BLaER1 treated with 17β-estradiol and CSF1 and Interleukin-3, amounts not matched to agents 10 nM and 100 nM (cell line): ENCODE data around the gene TOP3A.

Experiments
- H3K27ac ChIP-seq, 11 experiments: shearing (Covaris generic); formaldehyde crosslinking; 2 replicates each; pipeline ENCODE4 v1.8.1; 2022
- H3K27me3 ChIP-seq, 11 experiments: shearing (Covaris generic); formaldehyde crosslinking; 2 replicates each; pipeline ENCODE4 v1.8.1; 2022
- H3K36me3 ChIP-seq, 11 experiments: shearing (Covaris generic); formaldehyde crosslinking; 2 replicates each; pipeline ENCODE4 v1.8.1; 2022
- H3K4me1 ChIP-seq, 10 experiments: shearing (Covaris generic); formaldehyde crosslinking; 2 replicates each; pipeline ENCODE4 v1.8.1; 2022
- H3K4me2 ChIP-seq, 11 experiments: shearing (Covaris generic); formaldehyde crosslinking; 2 replicates each; pipeline ENCODE4 v1.8.1; 2022
- H3K4me3 ChIP-seq, 10 experiments: shearing (Covaris generic); formaldehyde crosslinking; 2 replicates each; pipeline ENCODE4 v1.8.1; 2022
- H3K9ac ChIP-seq, 11 experiments: shearing (Covaris generic); formaldehyde crosslinking; 2 replicates each; pipeline ENCODE4 v1.8.1; 2022
- H3K9me3 ChIP-seq, 11 experiments: shearing (Covaris generic); formaldehyde crosslinking; replicated peaks in 1 of 11; 2 replicates each; pipeline ENCODE4 v1.8.1; 2022
- H4K20me1 ChIP-seq, 11 experiments: shearing (Covaris generic); formaldehyde crosslinking; 2 replicates each; pipeline ENCODE4 v1.8.1; 2022
- Cebpa-rat ChIP-seq, 11 experiments: shearing (Covaris generic); IDR thresholded peaks; 2 replicates each; pipeline ENCODE4 v1.8.1; 2022

TOP3A gene

DNA sequence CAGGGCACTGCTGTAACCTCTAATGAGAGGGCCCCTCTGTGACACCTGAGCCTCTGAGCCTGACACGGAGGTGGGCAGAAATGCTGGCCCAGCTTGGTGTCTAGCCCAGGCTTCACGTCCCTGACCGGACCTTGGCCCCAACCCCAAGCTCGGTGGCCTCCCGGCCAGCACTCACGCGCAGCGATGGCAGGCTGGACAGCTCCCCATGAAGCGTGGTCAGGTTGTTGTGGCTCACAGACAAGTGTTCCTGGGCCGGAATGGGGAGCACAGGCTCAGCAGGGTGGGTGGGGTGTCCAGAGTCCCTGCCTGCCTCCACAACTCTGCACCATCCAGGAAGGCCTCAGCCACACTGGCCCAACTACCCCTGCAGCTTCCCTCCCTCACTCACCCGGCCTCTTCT is 58.4 kb downstream of the TOP3A start:
- Histone ChIP-seq H3K36me3 (peaks cover 52 to 57% (median 54%) of the 10 kb centered on the region in 11 experiments), H4K20me1 (peaks cover 28 to 64% (median 43%) of the 10 kb centered on the region in 11 experiments), H3K9ac (peak overlapping the region in 6 of 11 experiments; percentile 94 to 98 (median 96); a peak in 6 of 22 replicates), H3K27ac (no peak overlapping the region), H3K4me3 (no peak overlapping the region), H3K4me2 (peak overlapping the region in 6 of 11 experiments; percentile 86 to 100 (median 93); a peak in 9 of 22 replicates), H3K4me1 (peaks cover 28 to 34% (median 32%) of the 10 kb centered on the region in 10 experiments), H3K9me3 (no peaks in the 10 kb centered on the region), H3K27me3 (no peaks in the 10 kb centered on the region)
- no peak for TF ChIP-seq Cebpa-rat (IDR thresholded peaks at IDR 0.05)

- no peak for TF ChIP-seq Cebpa-rat (IDR thresholded peaks at IDR 0.05)
- no peaks in the 10 kb centered on the region for H3K27me3 ChIP-seq
- H3K9ac ChIP-seq = no peak overlapping the region
- H3K36me3 ChIP-seq = peaks cover 65 to 70% (median 67%) of the 10 kb centered on the region in 11 experiments
- H3K4me1 ChIP-seq = peaks cover 23 to 27% (median 26%) of the 10 kb centered on the region in 10 experiments
- no peak overlapping the region for H3K4me3 ChIP-seq
- H3K9me3 ChIP-seq = no peaks in the 10 kb centered on the region
- no peak overlapping the region for H3K27ac ChIP-seq
- H4K20me1 ChIP-seq = peaks cover 26 to 77% (median 43%) of the 10 kb centered on the region in 11 experiments
- no peak overlapping the region for H3K4me2 ChIP-seq
Measured at GRCh38 chr17:18254888-18255649, 59.7 kb downstream of the TOP3A start.

DNA sequence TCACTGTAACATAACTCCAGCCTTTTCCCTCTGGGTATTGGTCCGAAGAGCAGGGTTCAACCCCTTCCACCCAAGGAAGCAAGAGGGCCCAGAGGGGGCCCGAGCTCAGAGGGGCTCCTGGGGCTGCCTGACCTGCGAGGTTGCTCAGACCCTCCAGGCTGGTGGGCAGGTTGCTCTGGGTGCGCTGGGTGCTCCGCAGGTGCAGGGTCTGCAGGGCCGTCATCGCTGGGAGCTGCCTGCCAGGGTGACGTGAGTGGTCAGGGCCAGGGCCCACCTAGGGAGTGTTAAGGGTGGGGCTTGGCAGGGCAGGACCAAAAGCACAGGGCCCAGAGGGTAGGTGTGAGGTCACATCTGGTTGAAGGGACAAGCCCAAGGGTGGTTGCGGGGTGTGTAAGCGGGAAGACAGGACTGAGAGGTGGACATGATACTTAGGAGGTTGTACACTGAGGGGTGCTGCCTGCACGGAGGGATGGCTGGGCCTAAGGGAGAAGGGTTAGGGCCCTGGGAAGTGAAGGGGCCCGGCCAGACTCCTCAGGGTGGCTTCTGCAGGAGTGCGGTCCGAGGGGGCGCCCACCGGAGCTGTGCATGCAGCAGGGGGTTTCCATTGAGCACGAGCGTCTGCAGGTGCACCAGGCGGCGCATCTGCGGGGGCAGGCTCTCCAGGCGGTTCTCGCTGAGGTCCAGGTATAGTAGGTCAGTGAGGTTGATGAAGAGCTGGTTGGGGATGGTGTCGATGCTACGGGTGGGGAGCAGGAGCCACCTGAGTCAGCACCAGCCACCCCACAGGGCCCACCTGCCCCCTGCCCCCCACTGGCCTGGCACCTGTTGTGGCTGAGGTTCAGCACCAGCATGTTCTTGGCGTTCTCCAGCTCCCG is 60.6 kb downstream of the TOP3A start:
- no peak overlapping the region for H3K9ac ChIP-seq
- H4K20me1 ChIP-seq = peaks cover 26 to 83% (median 45%) of the 10 kb centered on the region in 11 experiments
- H3K4me1 ChIP-seq = peaks cover 16 to 19% (median 18%) of the 10 kb centered on the region in 10 experiments
- no peak overlapping the region for H3K27ac ChIP-seq
- no peak overlapping the region for H3K4me3 ChIP-seq
- no peak overlapping the region for H3K4me2 ChIP-seq
- no peaks in the 10 kb centered on the region for H3K9me3 ChIP-seq
- no peak for TF ChIP-seq Cebpa-rat (IDR thresholded peaks at IDR 0.05)
- peaks cover 69 to 78% (median 74%) of the 10 kb centered on the region in 11 experiments for H3K36me3 ChIP-seq
- H3K27me3 ChIP-seq = no peaks in the 10 kb centered on the region

DNA sequence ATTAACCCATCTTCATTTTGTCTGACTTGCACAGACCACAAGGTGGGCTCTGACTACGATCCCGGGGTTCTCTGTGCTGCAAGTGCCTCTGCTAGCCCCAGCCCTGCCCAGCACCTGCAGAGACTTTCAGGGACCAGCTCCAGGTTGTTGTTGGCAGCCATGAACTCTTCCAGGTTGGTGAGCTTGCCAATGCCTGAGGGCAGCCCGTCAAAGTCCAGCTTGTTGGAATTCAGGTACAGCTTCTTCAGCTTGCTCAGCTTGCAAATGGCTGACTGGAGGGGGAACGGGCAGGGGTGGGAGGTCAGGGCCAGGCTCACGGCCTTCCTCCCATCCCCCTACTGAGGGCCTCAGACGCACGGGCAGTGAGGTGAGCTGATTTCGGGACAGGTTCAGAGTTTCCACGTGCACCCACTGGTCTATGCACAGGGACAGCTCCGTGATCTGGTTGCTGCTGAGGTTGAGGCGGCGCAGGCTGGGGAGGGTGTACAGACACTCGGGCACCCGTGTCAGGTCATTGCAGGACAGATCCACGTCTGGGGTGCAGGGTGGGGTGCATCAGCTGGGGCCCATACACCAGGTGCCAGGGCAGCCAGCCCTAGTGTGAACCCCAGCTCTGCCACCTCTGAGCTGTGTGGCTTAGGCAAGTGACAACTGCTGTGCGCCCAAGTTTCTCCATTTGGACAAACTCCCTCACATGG is 61.5 kb downstream of the TOP3A start:
- Histone ChIP-seq H3K9me3 (no peaks in the 10 kb centered on the region), H3K4me1 (peaks cover 11 to 14% (median 13%) of the 10 kb centered on the region in 10 experiments), H4K20me1 (peaks cover 32 to 92% (median 52%) of the 10 kb centered on the region in 11 experiments), H3K4me3 (no peak overlapping the region), H3K27ac (no peak overlapping the region), H3K9ac (no peak overlapping the region), H3K4me2 (no peak overlapping the region), H3K36me3 (peaks cover 75 to 87% (median 82%) of the 10 kb centered on the region in 11 experiments), H3K27me3 (no peaks in the 10 kb centered on the region)
- no peak for TF ChIP-seq Cebpa-rat (IDR thresholded peaks at IDR 0.05)

- Histone ChIP-seq H3K4me3 (no peak overlapping the region), H4K20me1 (peaks cover 32 to 98% (median 53%) of the 10 kb centered on the region in 11 experiments), H3K4me1 (peaks cover 4 to 17% (median 15%) of the 10 kb centered on the region in 10 experiments), H3K9me3 (no peaks in the 10 kb centered on the region), H3K36me3 (peaks cover 80 to 99% (median 91%) of the 10 kb centered on the region in 11 experiments), H3K9ac (no peak overlapping the region), H3K4me2 (no peak overlapping the region), H3K27ac (no peak overlapping the region), H3K27me3 (no peaks in the 10 kb centered on the region)
- TF ChIP-seq Cebpa-rat (IDR thresholded peaks at IDR 0.05) = no peak
Measured at GRCh38 chr17:18252160-18252559, 62.6 kb downstream of the TOP3A start.

DNA sequence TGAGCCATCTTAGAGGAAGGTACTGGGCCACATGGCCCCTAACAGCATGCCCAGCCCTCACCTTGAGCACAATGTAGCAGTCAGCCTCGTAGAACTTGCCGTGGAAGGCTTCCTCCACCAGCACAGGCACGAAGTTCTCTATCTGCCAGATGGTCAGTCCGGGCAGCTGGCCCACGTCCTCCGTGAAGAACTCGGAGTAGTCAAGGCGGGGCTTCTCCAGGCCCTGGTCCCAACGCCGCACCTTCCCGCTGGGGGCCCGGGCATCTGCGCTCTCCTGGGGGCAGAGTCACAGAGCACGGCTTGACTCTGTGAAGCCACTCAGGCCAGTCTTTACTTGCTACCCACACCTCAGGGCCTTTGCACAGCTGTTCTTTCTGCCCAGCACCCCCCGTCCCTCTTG is 63.6 kb downstream of the TOP3A start:
- peaks cover 22 to 95% (median 46%) of the 10 kb centered on the region in 11 experiments for H4K20me1 ChIP-seq
- no peak overlapping the region for H3K4me3 ChIP-seq
- peaks cover 83 to 98% (median 92%) of the 10 kb centered on the region in 11 experiments for H3K36me3 ChIP-seq
- H3K9me3 ChIP-seq = no peaks in the 10 kb centered on the region
- H3K27ac ChIP-seq = no peak overlapping the region
- no peak overlapping the region for H3K9ac ChIP-seq
- no peak overlapping the region for H3K4me2 ChIP-seq
- no peaks in the 10 kb centered on the region for H3K27me3 ChIP-seq
- H3K4me1 ChIP-seq = peaks cover 0 to 10% (median 7%) of the 10 kb centered on the region in 10 experiments; a peak in 10 of 20 replicates
- no peak for TF ChIP-seq Cebpa-rat (IDR thresholded peaks at IDR 0.05)

GRCh38 chr17:18250708-18251107 is 64.1 kb downstream of the TOP3A start:
- TF ChIP-seq Cebpa-rat (IDR thresholded peaks at IDR 0.05) = no peak; a peak in 1 of 22 replicates
- no peak overlapping the region for H3K27ac ChIP-seq

DNA sequence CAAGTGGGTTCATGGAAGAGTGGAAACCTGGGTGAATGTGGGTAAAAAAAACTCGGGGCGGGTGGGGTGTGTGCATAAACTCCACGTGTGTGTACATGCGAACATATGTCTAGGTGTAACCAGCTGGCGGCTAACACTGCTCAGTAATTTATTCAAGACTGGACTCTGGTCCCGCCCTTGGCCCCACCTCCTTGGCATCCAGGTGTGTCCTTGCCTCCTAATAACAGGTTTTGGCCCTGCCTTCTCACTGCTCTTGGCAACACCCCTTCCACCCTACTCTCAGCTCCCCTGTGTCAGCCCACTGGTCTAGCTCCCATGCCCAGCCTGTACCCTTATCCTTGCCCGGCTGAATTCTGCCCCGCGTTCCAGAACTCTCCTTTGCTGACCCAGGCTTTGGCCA is 64.5 kb downstream of the TOP3A start:
- no peak for TF ChIP-seq Cebpa-rat (IDR thresholded peaks at IDR 0.05)
- Histone ChIP-seq H4K20me1 (peaks cover 15 to 95% (median 40%) of the 10 kb centered on the region in 11 experiments; a peak in 21 of 22 replicates), H3K36me3 (peaks cover 83 to 98% (median 92%) of the 10 kb centered on the region in 11 experiments), H3K4me3 (no peak overlapping the region), H3K9ac (peak overlapping the region in 1 of 11 experiments; percentile 13; a peak in 1 of 22 replicates), H3K27me3 (no peaks in the 10 kb centered on the region), H3K4me1 (peaks cover 0 to 10% (median 7%) of the 10 kb centered on the region in 10 experiments; a peak in 9 of 20 replicates), H3K4me2 (no peak overlapping the region), H3K27ac (no peak overlapping the region), H3K9me3 (no peaks in the 10 kb centered on the region)

More at GRCh38 chr17:18250708-18251107, 64.1 kb downstream of the TOP3A start:
- peaks cover 83 to 98% (median 92%) of the 10 kb centered on the region in 11 experiments for H3K36me3 ChIP-seq
- H4K20me1 ChIP-seq = peaks cover 20 to 95% (median 45%) of the 10 kb centered on the region in 11 experiments
- H3K4me3 ChIP-seq = no peak overlapping the region
- no peaks in the 10 kb centered on the region for H3K27me3 ChIP-seq
- peaks cover 0 to 10% (median 7%) of the 10 kb centered on the region in 10 experiments; a peak in 9 of 20 replicates for H3K4me1 ChIP-seq
- no peak overlapping the region for H3K4me2 ChIP-seq
- peak overlapping the region in 1 of 11 experiments; percentile 13; a peak in 1 of 22 replicates for H3K9ac ChIP-seq
- no peaks in the 10 kb centered on the region for H3K9me3 ChIP-seq
